HUES6 (cell line): ENCODE measurements around the gene HSPB8.

ENCODE experiments used
- H3K27ac ChIP-seq: 2 replicates; pipeline ENCODE4 v1.7.0; 2013; ENCODE audit warnings: low read depth, mild to moderate bottlenecking, low read length, inconsistent platforms
- H3K27me3 ChIP-seq: 2 replicates; pipeline ENCODE4 v1.6.1; 2013; ENCODE audit warnings: low read length; ENCODE audit not compliant: control insufficient read depth, insufficient read depth
- H3K36me3 ChIP-seq: 2 replicates; pipeline ENCODE4 v1.6.1; 2013; ENCODE audit warnings: low read length; ENCODE audit not compliant: control insufficient read depth, insufficient read depth
- H3K4me1 ChIP-seq: 2 replicates; pipeline ENCODE4 v1.6.1; 2013; ENCODE audit warnings: low read length; ENCODE audit not compliant: control insufficient read depth, insufficient read depth
- H3K4me3 ChIP-seq: 2 replicates; pipeline ENCODE4 v1.5.1; 2013; ENCODE audit warnings: low read depth, low read length
- H3K9ac ChIP-seq: one replicate; pipeline ENCODE4 v1.6.1; 2013; ENCODE audit warnings: mild to moderate bottlenecking, low read length
- H3K9me3 ChIP-seq: 2 replicates; pipeline ENCODE4 v1.6.1; 2013; ENCODE audit warnings: low read depth, low read length; ENCODE audit not compliant: control insufficient read depth, insufficient read depth

The HSPB8 gene

DNA sequence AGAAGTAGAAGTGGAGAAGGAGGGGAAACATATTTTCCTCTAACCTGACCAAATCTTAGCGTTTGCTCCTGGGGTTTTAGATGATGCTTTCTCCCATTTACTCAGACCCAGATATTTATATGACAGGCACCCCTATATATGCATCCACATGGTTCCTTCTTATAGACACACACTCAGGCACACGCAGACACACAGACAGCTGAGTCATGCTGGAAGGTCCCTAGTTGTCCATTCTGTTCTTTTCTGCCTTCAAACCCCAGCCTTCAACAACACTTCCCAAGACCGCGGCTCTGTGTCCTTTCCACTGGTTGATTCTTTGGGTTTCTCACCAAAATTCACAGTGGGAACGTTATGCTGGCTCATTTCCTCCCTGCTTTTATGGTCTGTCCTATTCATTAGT lies 52.1 kb downstream of the HSPB8 start:
- no peak overlapping the region for H3K4me3 ChIP-seq

DNA sequence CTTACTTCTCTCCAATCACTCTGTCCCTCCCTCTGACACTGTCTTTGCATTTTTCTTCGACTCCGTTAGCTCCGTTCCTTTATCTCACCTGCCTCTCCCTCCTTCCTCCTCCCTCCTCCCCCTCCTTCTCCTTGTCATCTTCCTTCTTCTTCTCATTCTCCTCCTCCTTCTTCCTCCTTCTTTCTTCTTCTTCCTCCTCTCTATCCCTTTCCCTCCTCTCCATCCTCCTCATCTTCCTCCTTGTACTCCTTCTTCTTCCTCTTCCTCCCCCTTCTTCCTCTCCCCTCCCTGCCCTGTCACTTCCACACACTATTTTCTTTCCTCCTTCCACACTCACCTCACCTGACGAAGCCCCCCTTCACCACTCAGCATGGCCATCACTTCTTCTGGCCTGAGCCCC lies 53.0 kb downstream of the HSPB8 start:
- Histone ChIP-seq H3K27me3 (no peaks in the 10 kb centered on the region), H3K27ac (no peak overlapping the region), H3K9ac (no peak overlapping the region), H3K4me1 (peaks cover 31% of the 10 kb centered on the region), H3K36me3 (no peaks in the 10 kb centered on the region), H3K9me3 (no peaks in the 10 kb centered on the region), H3K4me3 (no peak overlapping the region)

More for the DNA sequence above, 52.1 kb downstream of the HSPB8 start:
- H3K36me3 ChIP-seq = no peaks in the 10 kb centered on the region
- H3K4me1 ChIP-seq = peaks cover 21% of the 10 kb centered on the region
- no peaks in the 10 kb centered on the region for H3K27me3 ChIP-seq
- no peak overlapping the region for H3K27ac ChIP-seq
- no peak overlapping the region for H3K9ac ChIP-seq
- no peaks in the 10 kb centered on the region for H3K9me3 ChIP-seq

DNA sequence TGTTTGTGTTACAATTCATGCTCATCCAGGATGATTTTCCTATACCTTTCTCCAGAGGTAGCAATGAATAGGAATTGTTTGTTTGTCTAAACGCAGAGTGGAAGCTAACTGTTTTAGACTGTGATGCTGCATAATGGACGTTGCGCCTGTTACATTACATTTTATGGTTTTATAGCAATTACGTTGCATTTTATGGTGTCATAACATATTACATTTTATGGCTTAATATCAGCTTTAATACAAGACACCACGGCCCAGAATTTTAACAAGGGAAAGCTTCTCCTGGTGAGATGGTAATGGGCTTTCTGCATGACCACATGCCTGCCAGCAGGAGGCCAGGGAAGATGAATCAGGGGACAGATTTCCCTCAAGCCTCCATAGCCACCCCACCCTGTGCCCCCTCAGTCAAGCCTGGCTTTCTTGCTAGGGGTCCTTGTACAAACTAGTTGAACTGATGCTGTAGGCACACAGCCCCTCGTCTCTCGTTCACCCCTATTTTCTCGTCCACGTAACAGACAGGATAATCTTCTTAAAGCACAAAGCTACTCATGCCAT lies 56.5 kb downstream of the HSPB8 start:
- Histone ChIP-seq H3K27me3 (no peaks in the 10 kb centered on the region), H3K9ac (no peak overlapping the region), H3K9me3 (no peaks in the 10 kb centered on the region), H3K4me1 (peaks cover 35% of the 10 kb centered on the region), H3K27ac (no peak overlapping the region), H3K36me3 (no peaks in the 10 kb centered on the region), H3K4me3 (no peak overlapping the region)

DNA sequence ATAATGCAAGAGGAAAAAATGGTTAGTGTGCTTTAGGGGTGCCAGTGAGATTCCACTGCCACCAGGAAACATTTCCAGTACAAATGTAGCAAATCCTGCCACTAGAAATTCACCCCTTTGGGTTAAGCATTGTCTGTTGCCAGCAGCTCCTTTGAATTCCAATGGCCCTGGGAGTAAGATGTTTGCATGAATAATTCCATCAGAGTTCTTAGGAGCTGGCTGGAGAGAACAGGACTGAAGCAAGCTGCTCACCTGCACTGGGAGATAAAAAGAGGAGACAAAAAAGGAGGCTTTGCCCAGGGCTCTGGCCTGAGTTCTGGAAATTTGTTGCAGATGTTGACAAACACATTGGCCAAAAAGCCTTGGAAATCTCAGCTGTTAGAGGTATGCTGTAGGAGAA lies 57.6 kb downstream of the HSPB8 start:
- Histone ChIP-seq H3K9me3 (no peaks in the 10 kb centered on the region), H3K27ac (peak overlapping the region; percentile 43; the same call in 1 of the 2 replicates), H3K4me1 (peaks cover 35% of the 10 kb centered on the region), H3K9ac (no peak overlapping the region), H3K27me3 (no peaks in the 10 kb centered on the region), H3K36me3 (no peaks in the 10 kb centered on the region), H3K4me3 (no peak overlapping the region)

DNA sequence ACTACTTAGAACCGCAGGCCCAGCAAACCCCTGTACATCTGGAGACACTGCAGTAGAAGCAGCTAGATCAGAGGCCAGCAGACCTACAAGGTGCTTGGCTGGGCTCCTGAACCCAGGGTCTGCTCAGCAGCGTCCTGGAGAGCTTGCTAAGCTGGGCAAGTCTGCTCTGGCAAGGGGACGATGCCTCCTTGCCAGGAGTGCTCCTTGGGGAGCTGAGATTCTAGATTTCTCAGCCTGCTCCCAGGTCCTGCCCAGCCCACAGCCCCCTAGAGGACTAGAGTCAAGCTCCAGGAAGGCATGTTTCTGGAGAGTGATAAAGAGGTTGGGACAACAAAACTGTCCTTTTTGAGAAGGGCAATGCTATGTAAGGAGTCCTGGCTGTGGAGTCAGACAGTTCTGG lies 60.3 kb downstream of the HSPB8 start:
- no peaks in the 10 kb centered on the region for H3K27me3 ChIP-seq
- H3K9me3 ChIP-seq = no peaks in the 10 kb centered on the region
- H3K4me1 ChIP-seq = peaks cover 27% of the 10 kb centered on the region
- no peak overlapping the region for H3K4me3 ChIP-seq
- H3K27ac ChIP-seq = no peak overlapping the region
- H3K36me3 ChIP-seq = no peaks in the 10 kb centered on the region
- no peak overlapping the region for H3K9ac ChIP-seq

DNA sequence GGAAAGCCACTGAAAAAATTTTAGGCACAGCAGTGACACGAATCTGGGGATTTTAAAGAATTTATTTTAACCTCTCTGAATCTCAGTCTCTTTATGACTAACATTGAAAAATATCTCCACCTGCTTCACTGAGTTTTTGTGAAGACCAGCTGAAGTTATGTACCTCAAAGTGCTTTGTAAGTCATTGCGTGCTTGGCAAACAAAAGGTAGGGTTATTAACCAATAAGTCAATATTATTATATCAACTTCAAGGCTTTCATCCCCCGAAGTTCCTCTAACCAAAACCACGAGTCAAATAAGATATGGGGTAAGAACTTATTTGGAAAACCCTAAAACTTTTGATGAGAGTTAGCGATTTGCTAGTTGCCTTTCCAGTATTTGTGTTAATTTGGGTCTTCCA lies 62.3 kb downstream of the HSPB8 start:
- Histone ChIP-seq H3K36me3 (no peaks in the 10 kb centered on the region), H3K27me3 (no peaks in the 10 kb centered on the region), H3K27ac (no peak overlapping the region), H3K9me3 (no peaks in the 10 kb centered on the region), H3K9ac (no peak overlapping the region), H3K4me3 (no peak overlapping the region), H3K4me1 (peaks cover 11% of the 10 kb centered on the region; the same call in 1 of the 2 replicates)

DNA sequence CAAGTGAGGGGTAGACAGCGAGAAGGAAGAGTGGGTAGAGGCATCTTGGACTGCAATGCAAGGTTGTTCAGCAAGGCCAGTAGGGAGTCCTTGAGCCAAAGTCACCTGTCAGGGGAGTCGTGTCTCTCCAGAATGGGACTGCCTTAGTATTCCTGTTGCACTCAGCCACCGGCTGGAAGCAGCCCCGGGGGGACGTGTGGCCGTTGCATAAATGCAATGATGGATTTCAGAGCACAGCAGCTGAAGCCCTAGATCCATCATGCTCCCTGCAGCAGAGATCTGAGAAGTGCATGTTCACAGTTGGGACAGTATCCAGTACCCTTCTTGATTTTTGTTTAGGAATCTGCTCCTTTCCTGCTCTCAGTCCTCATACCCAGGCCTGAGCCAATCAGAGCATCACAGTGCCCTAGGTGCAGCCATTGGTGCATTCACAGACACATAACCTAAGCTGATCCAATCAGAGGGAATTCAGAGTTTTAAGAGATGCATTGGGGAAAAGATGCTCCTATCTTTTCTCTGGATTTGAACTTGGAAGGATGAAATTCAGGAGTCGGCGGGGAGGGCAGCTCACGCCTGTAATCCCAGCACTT lies 62.9 kb downstream of the HSPB8 start:
- H3K36me3 ChIP-seq = no peaks in the 10 kb centered on the region
- H3K27me3 ChIP-seq = no peaks in the 10 kb centered on the region

More for the DNA sequence above, 62.9 kb downstream of the HSPB8 start:
- no peak overlapping the region for H3K4me3 ChIP-seq
- H3K9me3 ChIP-seq = no peaks in the 10 kb centered on the region
- peaks cover 5% of the 10 kb centered on the region; the same call in 1 of the 2 replicates for H3K4me1 ChIP-seq
- H3K9ac ChIP-seq = no peak overlapping the region
- no peak overlapping the region for H3K27ac ChIP-seq
